ENCODE results near the gene RCN1.

- TF ChIP-seq, protein P1, sequence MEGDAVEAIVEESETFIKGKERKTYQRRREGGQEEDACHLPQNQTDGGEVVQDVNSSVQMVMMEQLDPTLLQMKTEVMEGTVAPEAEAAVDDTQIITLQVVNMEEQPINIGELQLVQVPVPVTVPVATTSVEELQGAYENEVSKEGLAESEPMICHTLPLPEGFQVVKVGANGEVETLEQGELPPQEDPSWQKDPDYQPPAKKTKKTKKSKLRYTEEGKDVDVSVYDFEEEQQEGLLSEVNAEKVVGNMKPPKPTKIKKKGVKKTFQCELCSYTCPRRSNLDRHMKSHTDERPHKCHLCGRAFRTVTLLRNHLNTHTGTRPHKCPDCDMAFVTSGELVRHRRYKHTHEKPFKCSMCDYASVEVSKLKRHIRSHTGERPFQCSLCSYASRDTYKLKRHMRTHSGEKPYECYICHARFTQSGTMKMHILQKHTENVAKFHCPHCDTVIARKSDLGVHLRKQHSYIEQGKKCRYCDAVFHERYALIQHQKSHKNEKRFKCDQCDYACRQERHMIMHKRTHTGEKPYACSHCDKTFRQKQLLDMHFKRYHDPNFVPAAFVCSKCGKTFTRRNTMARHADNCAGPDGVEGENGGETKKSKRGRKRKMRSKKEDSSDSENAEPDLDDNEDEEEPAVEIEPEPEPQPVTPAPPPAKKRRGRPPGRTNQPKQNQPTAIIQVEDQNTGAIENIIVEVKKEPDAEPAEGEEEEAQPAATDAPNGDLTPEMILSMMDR (IDR thresholded peaks at IDR 0.05): no peak
- TF ChIP-seq POLR2A (IDR thresholded peaks at IDR 0.05): no peak
These were observed at the start of gene RCN1 for GRCh38 chr11:32090545-32091370.
